Umbilical cord (tissue), 2 donors: Measurements from ENCODE around the gene COA7. TPM values are rescaled to one million over a fixed set of nuclear protein-coding genes. Genes with fewer than 3 reads are reported as not detected.
A peak's percentile ranks its signal among the peaks of the same experiment; 100 is the strongest.
"Not testable (repeated sequence)": the region's sequence is repeated elsewhere in the genome, so short reads cannot be mapped to it uniquely, and the experiment has no call there.

Source experiments
- DNase-seq: peaks from one replicate; pipeline ENCODE4 v3.0.0-alpha.2; 2015; ENCODE audit warnings: low spot score
- total RNA-seq: library from RNA; depleted of rRNA; stranded (reverse); fragments of >200 nt; gene quantifications from one replicate; pipeline ENCODE4 v1.2.3, GENCODE V29; 2014; ENCODE audit warnings: low replicate concordance; ENCODE audit not compliant: insufficient read depth

Gene COA7
- total RNA-seq, 1 donor from 2014 or later = 9.4 TPM

DNA sequence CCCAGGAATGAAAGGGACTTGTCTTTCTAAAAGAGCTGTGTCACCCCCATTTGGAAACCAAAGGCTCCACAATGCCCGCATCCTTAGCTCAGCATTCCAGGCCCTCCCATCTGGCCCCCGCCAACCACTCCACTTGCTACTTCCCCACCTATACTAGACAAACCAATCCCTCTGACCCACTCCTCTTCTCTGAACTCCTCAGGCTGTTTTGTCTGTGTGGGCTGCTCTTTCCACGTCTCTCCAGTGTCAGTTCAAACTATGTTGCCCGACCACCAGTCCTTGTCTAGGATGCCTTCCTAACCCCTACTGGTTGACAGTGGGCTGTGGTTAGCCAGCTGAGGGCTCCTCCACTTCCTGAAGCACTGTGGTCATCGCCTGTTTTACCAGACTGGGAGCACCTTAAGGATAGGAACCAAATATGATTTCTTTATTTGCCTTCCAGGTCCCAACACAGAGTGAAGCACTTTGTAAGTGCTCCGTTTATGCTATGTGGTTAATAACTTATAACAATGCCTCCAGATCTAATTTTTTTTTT is 8.1 kb upstream of the COA7 start:
- DNase-seq = no peak

DNA sequence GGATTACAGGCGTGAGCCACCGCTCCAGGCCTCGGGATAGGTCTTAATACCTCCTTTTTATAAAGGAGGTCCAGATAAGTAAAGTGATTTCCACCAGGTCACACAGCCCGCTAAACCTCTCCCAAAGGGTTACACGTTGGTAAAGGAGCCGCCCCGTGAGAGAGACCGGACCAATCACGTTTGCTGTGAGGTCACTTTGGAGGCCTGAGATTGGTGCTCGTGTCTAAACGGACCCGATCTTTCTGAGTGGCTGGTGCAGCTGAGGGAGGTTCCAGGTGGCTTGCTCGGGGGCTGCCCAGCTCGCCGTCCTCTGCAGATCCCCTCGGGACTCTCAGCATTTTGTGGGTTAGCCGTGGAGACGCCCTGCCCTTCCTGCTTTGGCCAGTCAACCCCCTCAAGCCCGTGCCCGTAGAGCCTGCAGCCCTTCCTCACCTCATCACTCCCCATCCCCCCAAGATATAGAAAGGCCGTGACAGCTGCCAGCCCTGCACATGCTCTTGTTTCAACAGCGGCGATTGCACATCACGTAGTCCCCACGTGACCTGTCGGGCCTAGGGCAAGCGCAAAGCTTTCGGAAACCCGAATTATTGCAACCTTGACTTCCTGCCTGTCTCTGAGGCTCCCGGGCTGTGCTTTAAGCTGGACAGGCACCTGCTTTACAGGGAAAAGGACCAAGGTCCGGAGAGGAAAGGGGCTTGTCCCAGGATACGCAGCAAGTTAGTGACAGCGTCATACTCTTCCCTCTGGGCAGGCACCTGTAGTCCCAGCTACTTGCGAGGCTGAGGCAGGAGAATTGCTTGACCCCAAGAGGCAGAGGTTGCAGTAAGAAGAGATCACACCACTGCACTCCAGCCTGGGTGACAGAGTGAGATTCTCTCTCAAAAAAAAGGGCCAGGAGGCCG is 5.0 kb upstream of the COA7 start:
- peak; percentile 95 for DNase-seq

DNA sequence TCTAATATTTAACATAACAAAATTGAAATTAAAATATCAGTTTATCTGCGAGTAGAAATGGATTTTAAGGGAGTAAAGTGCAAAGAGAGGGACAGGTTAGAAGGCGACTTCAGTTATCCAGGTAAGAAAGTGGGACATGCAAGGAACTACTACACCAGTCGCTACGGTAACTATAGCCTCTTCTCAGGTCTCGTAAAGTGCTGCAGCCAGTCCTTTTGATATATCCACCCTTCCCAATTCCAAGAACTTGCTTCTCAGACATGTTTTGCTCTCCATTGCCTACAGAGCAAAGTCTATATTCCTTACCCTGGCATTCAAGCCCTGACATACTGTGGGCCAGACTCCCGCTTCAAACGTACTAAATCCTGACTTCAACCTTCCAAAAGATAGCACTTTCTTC is 2.5 kb downstream of the COA7 start:
- no peak for DNase-seq

GRCh38 chr1:52693843-52694242 is 4.3 kb downstream of the COA7 start:
- no peak for DNase-seq

DNA sequence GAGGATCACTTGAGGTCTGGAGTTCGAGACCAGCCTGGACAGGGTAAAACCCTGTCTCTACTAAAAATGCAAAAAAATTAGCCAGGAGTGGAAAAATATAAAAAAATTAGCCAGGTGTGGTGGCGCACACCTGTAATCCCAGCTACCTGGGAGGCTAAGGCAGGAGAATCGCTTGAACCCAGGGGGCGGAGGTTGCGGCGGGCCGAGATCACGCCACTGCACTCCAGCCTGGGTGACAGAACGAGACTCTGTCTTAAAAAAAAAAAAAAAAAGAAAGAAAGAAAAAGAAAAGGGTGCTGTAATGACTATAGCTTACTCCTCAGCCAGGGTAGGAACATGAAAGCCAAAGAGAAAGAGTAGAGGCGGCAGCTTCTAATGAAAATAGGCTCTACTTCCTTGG is 4.8 kb downstream of the COA7 start:
- not testable (repeated sequence) for DNase-seq

GRCh38 chr1:52692697-52693096 is 5.5 kb downstream of the COA7 start:
- DNase-seq = no peak

DNA sequence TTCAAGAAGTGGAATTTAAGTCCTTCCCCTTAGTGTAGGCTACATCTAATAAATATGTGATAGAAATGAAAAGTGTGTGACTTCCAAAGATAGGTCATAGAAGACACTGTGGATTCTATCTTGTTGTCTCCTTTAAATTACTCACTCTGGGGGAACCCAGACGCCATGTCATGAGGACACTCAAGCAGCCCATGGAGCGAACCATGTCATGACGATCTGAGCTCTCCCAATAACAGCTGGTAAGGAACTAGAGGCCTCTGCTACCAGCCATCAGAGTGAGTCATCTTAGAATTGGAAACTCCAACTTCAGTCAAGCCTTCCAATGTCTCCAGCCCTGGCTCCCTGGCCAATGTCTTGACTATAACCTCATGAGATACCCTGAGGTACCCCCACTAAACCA is 6.3 kb downstream of the COA7 start:
- no peak for DNase-seq

GRCh38 chr1:52686830-52687229 is 11.3 kb downstream of the COA7 start:
- DNase-seq = no peak

GRCh38 chr1:52686261-52686751 is 11.8 kb downstream of the COA7 start:
- DNase-seq = peak; percentile 69

DNA sequence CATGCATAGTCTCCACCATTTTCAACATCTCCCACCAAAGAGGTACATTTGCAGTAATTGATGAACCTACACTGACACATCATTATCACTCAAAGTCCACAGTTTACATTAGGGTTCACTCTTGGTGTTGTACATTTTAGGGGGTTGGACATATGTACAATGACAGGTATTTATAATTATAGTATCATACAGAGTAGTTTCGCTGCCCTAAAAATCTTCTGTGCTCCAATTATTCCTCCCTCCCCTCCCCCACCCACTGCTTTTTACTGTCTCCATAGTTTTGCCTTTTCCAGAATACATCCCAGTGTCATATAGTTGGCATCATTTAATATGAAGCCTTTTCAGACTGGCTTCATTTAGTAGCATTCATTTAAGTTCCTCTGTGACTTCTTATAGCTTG is 13.6 kb downstream of the COA7 start:
- no peak for DNase-seq

GRCh38 chr1:52683367-52683940 is 14.7 kb downstream of the COA7 start:
- no peak for DNase-seq

- DNase-seq = no peak
These were observed 17.0 kb downstream of the COA7 start for GRCh38 chr1:52681136-52681535.

- no peak for DNase-seq
These were observed 17.8 kb downstream of the COA7 start for GRCh38 chr1:52680353-52680752.

DNA sequence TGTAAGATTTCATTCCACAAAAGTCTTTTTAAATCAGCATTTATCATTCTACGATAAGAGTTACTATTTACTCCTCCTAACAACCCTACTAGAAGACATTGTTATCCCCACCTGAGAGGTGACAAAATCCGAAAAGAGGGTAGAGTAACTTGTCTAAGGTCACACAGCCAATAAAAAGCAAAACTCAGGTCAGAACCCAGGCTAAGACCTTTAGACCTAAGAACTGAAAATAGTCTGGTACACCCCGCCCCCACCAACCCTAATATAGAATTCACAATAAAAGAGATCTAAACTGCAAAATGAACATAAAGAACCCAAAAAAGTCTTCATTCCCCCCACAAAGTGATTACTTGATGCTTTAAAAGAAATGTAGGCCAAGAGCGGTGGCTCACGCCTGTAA is 18.6 kb downstream of the COA7 start:
- no peak for DNase-seq

DNA sequence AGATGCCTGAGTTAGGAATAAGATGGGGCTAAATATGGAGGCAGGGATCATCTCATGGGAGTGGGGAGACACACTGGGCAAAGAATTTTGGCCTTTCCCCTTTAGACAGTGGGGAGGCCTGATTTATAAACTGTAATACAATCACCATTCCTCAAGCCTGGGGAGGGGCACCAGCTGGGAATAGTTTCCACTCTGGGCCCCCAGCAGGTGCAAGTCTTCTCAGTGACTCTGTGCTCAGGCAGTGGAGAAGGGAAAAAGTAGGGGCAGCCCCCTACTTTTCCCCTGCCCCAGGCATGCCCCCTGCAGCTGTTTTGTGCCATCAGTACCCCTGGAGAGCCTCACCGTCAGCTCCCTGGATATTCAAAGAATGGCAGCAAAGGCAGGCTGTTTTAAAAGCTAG is 19.1 kb downstream of the COA7 start:
- no peak for DNase-seq

GRCh38 chr1:52677076-52677806 is 20.9 kb downstream of the COA7 start:
- peak; percentile 78 for DNase-seq

DNA sequence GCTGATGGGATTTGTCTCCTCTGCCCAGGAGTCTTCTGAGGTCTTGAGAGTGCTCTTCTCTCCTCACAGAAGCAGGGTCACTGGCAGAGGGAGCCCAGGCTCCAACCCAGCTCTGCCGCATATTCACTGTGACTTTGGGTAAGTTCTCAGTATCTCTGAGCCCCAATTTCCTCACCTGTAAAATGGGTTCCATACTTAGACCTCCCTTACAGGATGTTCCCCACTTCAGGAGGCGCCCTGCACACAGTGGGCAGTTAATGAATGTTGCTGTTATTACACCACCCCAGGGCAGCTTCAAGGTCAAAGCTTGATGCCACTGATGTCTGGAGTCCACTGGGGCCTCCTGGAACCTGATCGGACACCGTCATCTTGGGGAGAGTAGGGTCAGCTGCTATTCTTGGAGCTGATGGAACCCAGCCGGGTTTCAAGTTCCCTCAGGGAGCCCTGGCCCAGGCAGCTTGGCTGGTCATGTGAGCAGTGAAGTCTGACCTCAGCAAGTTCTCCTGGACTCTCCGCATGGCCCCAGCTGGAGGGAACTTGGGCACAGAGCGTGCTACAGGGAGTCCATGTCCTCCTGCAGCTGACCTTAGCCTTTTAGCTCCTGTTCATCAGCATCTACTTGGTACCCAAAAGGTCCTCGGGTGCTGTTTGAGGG is 21.8 kb downstream of the COA7 start:
- DNase-seq = peak; percentile 35

DNA sequence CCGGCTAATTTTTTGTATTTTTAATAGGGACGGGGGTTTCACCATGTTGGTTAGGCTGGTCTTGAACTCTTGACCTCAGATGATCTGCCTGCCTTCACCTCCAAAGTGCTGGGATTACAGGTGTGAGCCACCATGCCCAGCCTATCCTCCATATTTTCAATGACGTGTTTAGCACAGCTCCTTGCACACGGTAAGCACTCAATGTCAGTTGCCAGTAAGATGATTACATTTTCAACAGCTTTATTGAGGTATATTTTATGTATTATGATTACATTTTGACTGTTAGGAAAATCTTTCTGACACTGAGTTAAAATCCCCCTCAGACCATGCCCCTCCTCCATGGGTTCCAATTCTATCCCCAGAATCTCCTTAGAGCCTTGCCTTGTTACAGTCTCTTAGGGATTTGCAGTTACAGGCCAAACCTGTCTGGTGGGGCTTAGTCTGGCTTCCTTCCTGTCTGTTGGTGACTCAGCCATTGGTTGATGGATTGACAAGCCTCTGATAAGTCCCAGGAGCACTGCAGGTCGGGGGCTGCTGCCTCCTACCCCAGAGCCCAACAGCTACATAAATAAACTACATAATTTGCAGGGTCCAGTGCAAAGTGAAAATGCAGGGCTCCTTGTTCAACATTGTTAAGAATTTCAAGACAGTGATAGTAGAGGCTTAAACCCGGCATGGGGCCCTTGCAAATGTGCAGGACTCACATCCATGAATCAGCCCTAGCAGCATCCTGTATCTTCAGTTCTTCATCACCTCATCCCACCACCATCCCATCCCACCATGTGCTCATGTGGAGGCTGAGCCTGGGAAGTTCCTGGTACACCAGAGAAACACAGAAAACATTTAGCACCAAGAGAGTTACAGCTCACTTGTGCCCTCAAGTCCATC is 23.4 kb downstream of the COA7 start:
- peak; percentile 66 for DNase-seq

DNA sequence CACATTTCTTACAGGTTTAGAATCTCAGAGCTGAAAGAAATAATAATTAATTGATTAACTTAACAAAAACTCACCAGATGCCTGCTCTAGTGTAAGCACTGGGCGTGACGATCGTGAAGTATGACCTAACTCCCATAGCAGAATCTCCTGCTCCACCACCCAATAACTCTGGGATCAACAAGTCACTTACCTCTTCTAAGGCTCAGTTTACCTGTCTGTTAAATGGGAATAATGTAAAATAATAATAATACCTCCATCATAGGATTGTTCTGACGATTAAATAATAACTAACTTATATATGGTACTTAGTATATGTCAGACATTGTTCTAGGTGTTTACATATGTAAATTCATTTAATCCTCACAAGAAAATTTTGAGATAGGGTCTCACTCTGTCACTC is 24.6 kb downstream of the COA7 start:
- no peak for DNase-seq

DNA sequence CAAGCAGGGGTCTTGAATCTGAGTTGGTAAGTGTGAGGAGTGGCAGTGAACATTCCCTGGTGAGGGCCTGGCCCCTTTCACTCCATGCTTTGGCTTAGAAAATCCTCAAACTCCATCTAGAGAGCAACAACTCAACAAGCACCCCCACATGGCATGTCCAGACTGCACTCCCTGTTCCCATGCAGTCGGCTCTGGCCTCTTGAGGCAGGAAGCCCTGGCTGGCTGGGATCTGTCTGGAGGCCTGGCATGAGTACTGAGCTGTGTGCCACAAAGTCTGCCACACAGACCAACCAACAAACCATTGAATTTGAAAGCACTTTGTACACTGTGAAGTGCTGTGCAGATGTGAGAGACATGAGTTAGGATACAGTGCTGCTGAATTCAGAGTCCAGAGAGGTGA is 25.2 kb downstream of the COA7 start:
- DNase-seq = no peak

- DNase-seq = no peak
These were observed 27.5 kb downstream of the COA7 start for GRCh38 chr1:52670604-52671003.
